NCI-H1048 (cell line): ENCODE measurements around the gene KCNJ15.
"Not testable (repeated sequence)": the region's sequence is repeated elsewhere in the genome, so short reads cannot be mapped to it uniquely, and the experiment has no call there.

Experiments used
- DNase-seq: peaks from one replicate; lab custom pipeline; 2025; lab: John Stamatoyannopoulos, UW

Gene KCNJ15

DNA sequence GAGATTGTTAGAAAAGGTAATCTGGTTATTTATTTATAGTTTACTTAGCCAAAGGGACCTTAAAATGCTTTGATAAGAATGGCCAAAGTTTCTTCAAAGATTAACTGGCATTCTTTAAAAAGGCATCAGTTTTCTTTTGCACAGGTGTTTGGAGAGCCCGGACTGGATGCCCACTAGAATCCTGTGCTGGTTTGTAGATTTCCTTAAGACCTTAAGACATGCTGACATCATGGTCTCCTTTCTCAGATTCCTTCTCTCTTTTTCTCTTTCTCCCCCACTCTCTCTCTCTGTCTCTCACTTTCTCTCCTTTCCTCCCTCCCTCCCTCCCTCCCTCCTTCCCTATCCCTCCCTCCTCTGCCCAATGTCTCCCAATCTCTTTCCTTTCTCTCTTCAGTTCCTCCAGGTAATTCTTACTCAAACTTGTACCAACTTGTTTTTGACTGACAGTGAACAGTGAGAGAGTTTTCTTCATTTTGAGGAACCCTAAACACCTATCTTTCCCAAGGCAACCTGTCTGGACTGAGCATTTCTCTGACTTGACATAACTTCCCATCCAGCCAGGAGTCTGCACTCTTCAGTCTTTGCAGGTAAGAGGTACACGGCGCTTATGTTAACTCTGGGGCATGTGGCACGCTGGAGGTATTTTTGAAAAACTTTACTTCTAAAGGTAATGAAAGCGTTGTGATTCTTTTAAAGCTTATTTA lies at the start of gene KCNJ15:
Gene KCNJ15, plus strand, starts transcription at position 393 of the 704 bp plus-strand sequence. CDS start 42,271 bp downstream, outside the sequence.
- DNase-seq: no peak

DNA sequence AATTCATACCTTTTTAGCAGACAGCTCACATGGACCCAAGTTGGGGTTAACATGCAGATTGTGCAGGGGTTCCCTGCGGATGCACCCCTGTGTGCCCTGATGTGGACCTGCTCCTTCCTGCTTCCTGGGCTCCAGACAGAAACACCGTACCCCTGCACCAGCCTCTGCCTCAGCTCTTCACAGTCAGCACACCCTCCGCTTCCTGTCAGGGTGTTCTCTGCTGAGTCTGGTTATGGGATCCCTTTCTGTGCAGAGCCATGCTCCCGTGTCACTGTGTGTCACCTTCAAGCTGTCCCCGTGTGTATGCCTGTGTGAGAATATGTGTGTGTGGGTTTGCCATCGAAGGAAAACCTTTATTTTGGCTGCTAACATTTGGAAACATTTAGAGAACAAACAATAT lies 48.7 kb upstream of the KCNJ15 start:
- no peak for DNase-seq

DNA sequence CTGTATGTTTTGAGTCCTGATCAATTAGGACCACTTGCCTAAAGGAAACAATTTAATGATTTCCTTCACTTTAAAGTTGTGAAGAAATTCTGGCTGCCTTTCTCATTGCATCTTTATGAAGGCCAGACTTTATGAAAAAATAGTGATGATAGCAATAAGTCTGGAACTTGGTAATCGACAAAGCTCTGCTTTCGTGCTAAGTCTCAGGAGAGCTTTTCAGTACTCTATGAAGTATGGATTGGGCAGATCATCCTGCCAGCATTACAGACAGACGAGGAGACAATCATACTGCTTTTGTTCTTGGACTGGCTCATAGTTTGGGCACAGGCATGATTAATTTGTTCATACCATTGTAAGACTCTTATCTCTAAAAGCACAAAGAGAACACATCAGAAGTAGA lies 45.5 kb upstream of the KCNJ15 start:
- no peak for DNase-seq

DNA sequence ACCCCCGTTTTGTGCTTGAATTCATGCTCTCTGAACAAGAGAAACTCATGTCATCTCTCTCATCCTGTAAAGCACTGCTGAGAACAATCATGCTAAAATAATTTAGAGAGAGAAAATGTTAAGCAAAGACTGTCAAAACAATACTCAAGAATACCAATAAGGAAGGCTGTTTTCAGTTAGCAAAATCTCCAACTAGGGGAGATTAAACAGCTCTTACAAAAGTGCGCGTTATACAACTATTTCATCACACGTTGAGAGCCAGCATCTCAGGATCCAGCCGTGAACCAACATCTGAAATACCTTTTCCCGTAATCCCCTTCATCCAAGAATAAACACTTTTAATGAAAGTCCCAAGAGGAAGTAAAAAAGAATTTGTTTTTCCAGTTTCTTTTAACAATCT lies 44.1 kb upstream of the KCNJ15 start:
- no peak for DNase-seq

DNA sequence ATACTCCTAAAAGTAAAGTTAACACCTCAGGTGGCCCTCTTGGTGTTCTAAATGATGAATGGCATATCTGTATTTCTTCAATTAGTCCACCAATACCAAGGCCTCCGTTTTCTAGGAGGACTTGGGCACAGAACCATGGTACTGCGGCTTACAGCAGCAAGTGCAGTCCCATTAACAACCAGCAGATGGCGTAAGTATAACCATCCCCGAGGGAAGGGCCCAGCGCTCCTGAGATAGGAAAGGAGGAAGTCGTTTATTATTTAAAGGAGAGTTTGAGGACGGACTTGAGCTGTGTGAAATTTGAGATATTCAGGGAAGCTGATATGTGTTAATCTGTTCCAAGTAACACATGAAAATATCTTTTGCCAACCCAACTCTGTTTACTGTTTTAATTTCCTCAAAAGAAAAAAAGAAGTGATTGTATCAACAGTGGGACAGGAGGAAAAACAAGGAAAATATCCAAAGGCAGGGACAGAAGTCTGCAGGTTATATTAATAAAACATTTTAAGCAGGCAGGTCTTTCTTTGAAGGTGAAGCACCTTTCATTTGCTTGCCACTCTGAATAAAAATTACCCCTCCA lies 37.7 kb upstream of the KCNJ15 start:
- DNase-seq: peak; percentile 22

DNA sequence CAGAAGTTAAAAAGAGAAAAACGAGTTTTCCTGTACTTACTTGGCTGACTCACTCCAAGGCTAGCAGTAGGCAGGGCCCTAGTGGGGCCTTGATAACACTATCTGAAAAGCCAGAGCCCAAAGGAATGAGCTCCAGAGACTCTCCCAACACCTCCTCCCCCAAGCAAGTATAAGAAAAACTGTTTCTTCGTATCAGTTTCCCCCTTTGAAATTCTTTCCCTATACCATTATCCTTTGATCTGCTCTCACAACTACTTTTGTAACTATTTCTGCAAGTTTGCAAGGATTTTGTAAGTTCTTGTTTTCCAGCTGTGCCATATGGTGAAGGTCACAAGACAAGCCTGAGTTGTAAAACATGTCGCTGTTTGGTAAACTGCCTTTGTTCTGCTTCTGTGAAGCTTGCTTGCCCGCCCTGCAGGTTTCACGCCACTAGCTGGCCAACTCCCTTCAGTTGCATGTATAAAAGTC lies 36.5 kb upstream of the KCNJ15 start:
- no peak for DNase-seq

DNA sequence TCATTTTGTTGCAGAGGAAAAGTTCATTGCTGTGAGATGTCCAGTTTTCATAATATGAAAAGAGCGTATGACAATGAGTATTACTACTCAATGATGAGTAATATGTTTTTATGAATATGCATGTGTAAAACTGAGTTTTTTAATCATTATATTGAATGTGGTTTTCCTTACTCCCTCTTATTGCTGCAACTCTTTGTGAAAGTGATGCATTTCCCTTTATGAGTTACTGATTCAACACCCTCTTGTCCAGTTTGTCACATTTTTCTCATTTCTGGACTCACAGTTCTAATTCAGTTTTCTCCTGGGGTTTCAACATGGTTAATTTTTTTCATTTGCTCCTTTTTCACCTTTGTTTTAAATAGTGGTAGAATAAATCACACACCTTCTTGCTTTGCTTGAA lies 35.2 kb upstream of the KCNJ15 start:
- no peak for DNase-seq

DNA sequence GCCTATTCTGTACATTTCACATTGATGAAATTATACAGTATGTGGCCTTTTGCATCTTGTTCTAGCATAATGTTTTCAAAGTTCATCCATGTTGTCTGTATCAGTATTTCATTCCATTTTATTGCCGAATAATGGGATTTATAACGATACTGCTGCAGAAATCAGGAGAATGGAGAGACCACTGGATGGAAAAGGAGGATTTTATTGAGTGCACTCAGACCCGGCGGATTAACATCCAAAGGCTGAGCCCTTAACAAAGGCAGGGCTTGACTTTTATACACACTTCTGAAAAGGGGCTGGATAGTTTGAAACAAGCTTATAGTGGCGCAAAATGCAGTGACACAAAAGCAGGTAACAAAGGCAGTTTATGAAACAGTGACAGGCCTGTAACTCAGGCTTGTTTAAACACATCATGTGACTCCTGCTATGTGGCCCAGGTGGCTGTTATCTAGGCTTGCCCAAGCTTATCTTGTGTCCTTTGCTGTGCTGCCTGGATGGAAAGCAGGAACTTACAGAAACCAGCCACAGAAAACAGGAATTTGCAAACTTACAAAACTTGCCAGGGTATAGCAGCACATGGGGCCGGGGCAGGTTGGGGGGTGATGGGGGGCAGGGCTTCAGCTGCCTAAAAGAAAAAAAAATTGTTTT lies 32.8 kb upstream of the KCNJ15 start:
- DNase-seq: no peak

DNA sequence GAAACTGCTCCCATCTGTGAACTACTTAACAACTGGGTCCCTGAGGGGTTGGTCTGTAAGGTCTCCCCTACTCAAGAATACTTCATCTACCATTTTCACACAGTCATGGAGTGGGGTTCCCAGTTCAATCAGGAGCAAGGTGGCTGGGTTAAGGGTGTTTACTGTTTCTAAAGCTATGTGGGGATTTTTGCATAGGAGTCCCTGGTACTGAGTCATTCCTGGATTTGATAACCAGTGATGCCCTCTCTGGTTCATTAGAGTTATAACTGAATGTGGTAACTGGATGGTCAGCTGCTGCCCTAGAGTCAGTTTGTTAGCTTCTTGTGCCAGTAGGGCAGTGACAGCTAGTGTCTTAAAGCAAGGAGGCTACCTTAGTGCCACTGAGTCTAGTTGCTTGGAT lies 29.4 kb upstream of the KCNJ15 start:
- DNase-seq: no peak

DNA sequence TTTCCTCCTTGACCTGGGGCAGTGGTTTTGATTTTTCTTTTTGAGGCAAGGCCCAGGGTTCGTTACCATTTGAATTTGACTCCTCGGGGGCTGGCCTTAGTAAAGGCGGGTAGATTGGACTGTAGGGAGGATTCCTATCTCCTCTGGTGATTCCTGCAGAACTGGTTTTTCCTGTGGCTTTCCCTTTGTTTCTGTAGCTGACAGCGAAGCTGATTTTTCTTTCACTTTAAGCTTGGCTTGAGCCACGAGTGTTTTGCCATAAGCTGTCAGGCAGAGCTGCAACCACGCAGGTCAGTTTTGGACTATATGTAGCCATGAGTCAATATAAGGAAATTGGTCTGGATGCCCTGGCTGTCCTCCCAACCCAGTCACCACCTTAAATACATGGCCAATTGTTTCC lies 28.7 kb upstream of the KCNJ15 start:
- DNase-seq: peak; percentile 32

DNA sequence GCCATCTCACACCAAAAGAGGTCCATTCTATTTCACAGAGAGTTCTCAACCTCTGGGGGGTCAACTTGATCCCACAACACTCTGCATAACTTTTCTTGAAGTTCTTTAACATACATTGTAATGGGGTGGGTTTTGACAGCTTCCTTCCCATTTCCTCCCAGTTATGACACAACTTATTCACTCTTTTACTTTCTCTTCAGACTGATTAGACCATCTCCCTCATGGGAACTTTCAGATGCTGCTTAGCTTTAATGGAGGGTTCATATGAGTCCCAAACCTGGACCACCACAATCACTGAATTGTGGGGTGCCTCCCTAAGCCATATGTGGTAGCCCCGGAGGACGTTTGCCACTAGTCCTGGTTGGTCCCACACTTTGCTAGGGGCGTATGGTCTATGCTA lies 28.3 kb upstream of the KCNJ15 start:
- DNase-seq: no peak

DNA sequence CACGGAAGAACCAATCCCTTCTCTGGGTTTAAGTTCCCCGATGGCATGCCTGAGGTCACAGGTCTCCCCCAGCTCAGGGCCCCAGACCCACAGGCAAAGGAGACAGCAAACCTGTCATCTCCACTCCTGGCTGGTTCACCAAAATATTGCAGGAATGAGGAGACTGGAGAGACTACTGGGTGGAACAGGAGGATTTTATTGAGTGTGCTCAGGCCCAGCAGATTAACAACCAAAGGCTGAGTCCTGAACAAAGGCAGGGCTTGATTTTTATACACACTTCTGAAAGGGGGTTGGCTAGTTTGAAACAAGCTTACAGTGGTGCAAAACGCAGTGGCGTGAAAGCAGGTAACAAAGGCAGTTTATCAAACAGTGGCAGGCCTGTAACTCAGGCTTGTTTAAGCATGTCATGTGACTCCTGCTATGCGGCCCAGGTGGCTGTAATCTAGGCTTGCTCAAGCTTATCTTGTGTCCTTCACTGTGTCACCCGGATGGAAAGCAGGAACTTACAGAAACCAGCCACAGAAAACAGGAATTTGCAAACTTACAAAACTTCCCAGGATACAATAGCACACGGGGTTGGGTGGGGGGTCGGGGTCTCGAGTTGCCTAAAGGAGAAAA lies 27.4 kb upstream of the KCNJ15 start:
- DNase-seq: no peak

DNA sequence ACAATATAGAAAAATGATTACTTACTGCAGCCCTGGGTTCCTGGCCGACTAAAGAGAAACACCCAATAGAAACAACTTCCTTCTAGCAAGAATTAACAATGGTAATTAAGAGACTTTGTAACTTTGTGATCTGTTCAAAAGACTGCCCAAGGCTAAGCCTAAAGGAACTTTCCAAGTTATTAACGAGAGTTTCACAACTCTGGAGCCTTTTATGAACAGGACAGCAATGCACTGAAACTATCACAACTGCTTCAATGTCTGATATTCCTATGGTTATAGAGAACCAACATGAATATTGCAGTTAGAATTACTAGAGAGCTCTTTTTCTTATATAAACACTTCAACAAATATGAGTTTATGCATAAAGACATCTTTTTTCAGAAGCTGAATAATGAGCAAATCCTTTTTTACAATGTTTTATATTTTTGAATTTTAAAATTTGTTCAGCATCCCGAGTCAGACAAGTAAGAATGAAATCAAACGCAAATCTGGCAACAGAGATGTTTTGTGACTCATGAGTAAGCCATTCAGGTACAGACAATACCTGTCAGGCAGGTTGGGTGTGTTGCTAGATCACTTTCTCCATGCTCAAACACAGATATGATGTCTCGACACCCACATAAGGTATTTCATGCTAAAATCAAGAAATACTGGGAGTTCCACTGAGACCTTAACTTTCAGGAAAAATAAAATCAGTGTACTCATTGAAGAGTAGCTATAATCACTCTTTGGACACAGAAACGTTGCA lies 22.2 kb upstream of the KCNJ15 start:
- DNase-seq: no peak

DNA sequence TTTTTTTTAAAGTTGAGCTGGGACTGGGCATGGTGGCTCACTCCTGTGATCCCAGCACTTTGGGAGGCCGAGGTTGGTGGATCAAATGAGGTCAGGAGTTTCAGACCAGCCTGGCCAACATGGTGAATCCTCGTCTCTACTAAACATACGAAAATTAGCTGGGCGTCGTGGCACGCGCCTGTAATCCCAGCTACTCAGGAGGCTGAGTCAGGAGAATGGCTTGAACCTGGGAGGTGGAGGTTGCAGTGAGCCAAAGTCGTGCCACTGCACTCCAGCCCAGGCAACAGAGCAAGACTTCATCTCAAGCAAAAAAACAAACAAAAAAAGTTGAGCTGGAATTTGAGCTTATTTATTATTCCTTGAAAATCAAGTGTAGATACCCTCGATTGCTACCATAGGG lies 21.5 kb upstream of the KCNJ15 start:
- not testable (repeated sequence) for DNase-seq

DNA sequence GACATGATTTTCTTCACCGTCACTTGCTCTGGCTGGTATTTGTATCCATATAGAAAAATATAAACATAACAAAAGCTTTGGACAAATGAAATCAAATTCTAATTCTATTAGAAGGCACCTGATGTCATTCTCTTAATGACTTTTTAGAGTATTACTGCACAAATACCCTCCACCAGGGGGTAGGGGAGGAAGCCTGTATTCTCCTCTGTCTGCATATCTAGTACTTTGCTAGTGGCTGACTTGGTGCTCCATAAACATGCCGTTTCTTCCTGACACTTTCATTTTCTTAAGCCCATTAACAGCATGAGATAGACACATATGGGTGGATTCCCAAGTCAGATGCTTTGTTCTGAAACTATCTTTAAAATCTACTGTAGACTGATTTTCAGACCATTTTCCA lies 20.6 kb upstream of the KCNJ15 start:
- DNase-seq: no peak

DNA sequence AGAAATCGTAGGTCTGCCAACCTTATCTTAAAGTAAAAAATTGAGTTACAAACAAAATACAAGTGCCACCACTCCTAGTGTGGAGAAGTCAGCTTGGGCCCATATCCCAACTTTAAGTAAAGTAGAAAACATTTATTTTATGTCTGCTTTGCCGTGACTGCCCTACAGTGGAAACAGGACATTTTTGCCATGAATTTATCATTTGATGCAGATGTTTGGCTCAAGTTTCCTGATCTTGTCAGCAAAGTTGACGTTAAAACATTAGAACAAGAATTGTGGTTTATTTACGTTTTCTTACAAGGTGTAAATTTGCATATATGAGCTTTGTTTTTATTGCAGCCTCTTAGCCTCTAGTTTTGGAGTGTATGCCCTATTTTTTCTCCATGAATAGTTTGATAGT lies 17.1 kb upstream of the KCNJ15 start:
- DNase-seq: no peak

DNA sequence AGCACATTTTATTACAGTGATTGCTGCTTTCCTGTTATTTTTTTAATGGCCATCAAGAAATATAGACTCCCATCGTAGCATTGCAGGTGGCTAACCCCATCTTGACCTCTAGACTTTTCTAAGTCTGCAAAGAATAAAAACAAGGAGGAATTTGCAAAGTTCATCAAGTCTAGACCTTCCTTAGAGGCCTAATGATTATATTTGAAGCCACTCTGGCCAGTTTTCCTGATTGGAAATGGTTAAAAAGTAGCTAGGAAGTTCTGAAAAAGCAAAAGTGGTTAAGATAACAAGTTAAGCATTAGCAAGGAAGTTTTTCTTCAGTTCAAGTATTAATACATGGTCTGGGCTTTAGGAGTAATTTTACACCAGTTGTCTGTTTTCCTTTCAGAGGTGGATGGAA lies 16.7 kb upstream of the KCNJ15 start:
- no peak for DNase-seq

DNA sequence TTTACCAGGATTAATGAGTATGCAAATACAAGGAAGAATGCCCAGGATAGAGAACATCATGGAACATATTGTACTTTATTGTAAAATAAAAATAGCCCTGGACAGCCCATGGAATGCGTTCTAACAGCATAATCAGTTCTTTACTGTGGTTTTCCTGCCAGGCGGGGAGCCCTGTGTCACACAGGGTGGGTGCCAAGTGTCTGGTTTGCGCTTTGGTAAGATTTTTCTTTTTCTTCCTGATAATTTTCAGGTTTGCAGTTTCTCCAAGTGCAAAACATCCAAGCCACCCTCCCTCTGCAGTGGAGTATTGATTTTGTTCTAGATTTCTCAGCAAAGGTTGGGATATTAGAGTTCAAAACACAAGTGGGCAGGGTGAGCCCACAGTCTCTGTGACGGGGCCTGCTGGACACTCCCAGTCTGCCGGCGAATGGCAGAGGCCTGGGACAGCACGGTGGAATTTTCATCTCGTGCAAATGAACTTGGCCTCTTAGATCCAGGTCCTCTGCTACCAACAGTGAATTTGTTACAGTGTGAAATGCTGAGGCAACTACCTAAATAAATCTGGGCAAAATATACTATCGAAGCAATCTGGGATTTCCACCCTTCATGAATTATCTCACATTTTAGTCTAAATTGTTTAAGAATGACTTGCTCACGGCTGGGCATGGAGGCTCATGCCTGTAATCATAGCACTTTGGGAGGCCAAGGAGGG lies 15.6 kb upstream of the KCNJ15 start:
- DNase-seq: no peak

DNA sequence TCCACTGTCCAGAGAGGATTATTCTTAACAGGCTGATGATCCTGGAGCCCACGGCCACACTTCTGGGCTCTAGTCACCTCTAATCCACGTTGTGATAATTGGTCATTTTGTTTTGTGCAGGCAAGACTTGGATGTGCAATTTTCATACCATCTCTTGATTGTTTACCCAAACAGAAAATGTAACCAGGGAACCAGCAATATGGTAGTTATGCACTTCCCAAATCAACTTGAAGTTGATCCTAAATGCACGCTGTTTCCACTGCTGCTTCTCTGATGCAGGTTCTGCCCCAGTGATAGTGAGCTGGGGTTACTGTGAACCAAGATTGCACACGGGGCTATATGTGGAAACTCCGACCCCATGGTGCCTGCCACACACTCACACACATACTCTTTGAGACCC lies 14.7 kb upstream of the KCNJ15 start:
- DNase-seq: no peak

DNA sequence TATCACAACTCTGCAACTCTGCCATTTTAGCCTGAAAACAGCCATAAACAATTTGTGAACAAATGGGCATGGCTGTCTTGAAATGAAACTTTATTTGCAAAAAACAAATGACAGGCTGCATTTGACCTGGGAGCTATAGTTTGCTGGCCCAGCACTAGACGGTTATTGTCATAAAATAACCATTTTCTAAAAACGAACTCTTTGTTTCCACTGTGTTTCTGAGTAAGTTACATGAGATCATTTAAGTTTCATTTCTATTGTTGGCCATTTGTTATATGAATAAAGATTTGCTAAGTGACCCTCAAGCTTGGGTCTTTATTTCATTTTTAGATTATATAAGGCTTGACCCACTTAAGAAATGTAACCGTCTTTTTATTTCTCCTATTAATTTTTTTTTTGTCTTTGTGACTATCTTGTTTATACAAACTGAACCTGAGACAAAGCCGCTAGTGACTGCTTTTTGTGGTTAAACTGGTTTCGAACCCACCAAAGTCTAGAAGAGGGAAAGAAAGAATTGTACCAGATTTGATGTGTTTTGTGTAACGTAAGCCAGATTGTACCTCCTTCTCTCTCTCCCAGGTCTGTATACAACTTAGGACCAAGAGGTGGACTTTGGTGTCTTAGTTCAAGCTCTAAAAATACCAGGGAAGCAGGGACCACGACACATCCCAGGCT lies 12.9 kb upstream of the KCNJ15 start:
- no peak for DNase-seq

DNA sequence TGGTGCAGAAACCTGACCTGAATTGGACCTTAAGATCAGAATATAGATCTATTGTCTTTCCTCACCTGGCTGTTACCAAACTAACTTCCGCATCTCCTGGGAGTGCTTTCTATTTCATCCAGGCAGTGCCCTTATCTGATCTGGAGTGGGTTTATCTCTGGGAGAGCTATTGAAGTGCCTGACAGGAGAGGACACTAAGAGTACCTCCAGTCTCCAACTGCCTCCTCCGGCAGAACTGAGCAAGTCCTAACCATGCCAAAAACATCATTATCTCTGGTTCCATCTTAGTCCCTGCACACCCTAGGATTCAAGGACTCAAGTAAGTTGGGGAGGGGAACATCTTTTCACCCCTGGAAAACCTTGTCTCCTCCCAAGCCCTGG lies 12.4 kb upstream of the KCNJ15 start:
- no peak for DNase-seq
